HepG2 (cell line): ENCODE results near the gene ITGA2. TPM values are rescaled to one million over a fixed set of nuclear protein-coding genes. Genes with fewer than 3 reads are reported as not detected.

Experiments used
- ARNT ChIP-seq: fragments of 450-650 bp; IDR thresholded peaks from 2 replicates; pipeline ENCODE4 v1.6.1; 2017
- ARNTL ChIP-seq: sonication (generic); formaldehyde crosslinking; IDR thresholded peaks from 2 replicates; pipeline ENCODE4 v1.4.0; 2020; ENCODE audit warnings: mild to moderate bottlenecking, missing genetic modification reagents
- HOXA9 ChIP-seq: sonication (generic); formaldehyde crosslinking; IDR thresholded peaks from 2 replicates; pipeline ENCODE4 v1.8.1; 2022; ENCODE audit warnings: missing genetic modification reagents, mild to moderate bottlenecking, moderate library complexity, borderline replicate concordance
- ISL2 ChIP-seq: sonication (generic); formaldehyde crosslinking; IDR thresholded peaks from 2 replicates; pipeline ENCODE4 v1.5.0; 2020; ENCODE audit warnings: missing genetic modification reagents
- KLF6 ChIP-seq: IDR thresholded peaks from 2 replicates; pipeline ENCODE4 v1.8.0; 2016; ENCODE audit warnings: missing biosample characterization, missing genetic modification reagents
- TEAD3 ChIP-seq: optimal IDR thresholded peaks from 2 replicates; pipeline ENCODE3; 2016; ENCODE audit warnings: borderline replicate concordance
- ZC3H4 ChIP-seq: sonication (generic); formaldehyde crosslinking; IDR thresholded peaks from 2 replicates; pipeline ENCODE4 v1.4.0; 2020; ENCODE audit warnings: missing genetic modification reagents, borderline replicate concordance
- ZNF749 ChIP-seq: sonication (generic); formaldehyde crosslinking; IDR thresholded peaks from 2 replicates; pipeline ENCODE4 v1.8.0; 2022; ENCODE audit warnings: mild to moderate bottlenecking, missing genetic modification reagents, moderate library complexity, borderline replicate concordance
- polyA plus RNA-seq, 8 experiments: library from polyadenylated mRNA; depleted of rRNA in 3 of 8; stranded (reverse) in 7 of 8; unstranded in 1 of 8; fragments of >200 nt; fragmentation: Illumina TruSeq in 4 of 8; extraction: Trizol in 4 of 8; gene quantifications; 2 replicates each; pipeline versions ENCODE4 v1.2.1 to v1.2.3, GENCODE V29; 2011 to 2016; ENCODE audit warnings: low read depth in 4 of 8, missing spikeins in 1 of 8, mixed read lengths in 1 of 8; ENCODE audit not compliant: insufficient read depth in 1 of 8
- total RNA-seq, 5 experiments: library from RNA; depleted of rRNA; stranded (reverse); fragments of >200 nt; fragmentation: Illumina TruSeq; extraction: Trizol; gene quantifications; 2 replicates each; pipeline ENCODE4 v1.2.3, GENCODE V29; 2016; ENCODE audit warnings: low read depth in 1 of 5
- TF ChIP-seq, protein P1 (sequence below): IDR thresholded peaks from 2 replicates; pipeline ENCODE4 v1.6.1; 2016; ENCODE audit warnings: low read depth
- TF ChIP-seq, protein P2 (sequence below), 2 experiments: fragments of 450-650 bp in 1 of 2; sonication (generic) in 1 of 2; formaldehyde crosslinking in 1 of 2; IDR thresholded peaks; 2 replicates each; pipeline versions ENCODE4 v1.6.1 to v1.8.0; 2016 to 2022; ENCODE audit warnings: antibody characterized with exemption in 1 of 2, mild to moderate bottlenecking in 1 of 2, missing genetic modification reagents in 1 of 2
- TF ChIP-seq, protein P3 (sequence below): sonication (generic); formaldehyde crosslinking; IDR thresholded peaks from 2 replicates; pipeline ENCODE4 v1.5.1; 2020; ENCODE audit warnings: missing genetic modification reagents, mild to moderate bottlenecking, borderline replicate concordance

ITGA2 gene
- total and polyA plus RNA-seq, 2 of the 13 experiments (the other 11 are each of a cell fraction or from before 2014, with no cell fraction given): 15.8 to 58.3 TPM

DNA sequence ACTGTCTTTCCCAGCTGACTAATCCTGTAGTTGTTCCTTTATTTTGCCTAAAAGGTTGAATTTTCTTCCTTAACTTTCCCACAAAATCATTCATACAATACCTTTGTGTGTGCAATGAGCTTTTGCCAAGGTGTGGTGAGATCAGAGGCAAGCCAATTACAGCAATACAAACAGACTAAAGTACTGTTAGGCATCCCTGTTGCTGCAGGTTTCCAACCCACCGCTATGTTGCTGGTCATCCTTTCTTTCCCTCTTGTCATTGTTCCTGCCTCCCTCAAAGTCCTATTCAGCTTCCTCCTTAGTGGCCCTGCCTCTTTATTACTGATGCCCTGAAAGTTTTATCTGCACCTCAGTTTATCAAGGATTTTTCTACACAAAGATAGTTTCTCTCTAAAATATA lies 22.1 kb downstream of the ITGA2 start (continued):
- TF ChIP-seq ZC3H4 (CRISPR knock-in tag) (no peak), TEAD3 (CRISPR knock-in tag) (no peak), ARNTL (CRISPR knock-in tag) (no peak), ISL2 (0 out of 2 replicates have a peak, but pooled peaks have one; percentile 16), HOXA9 (no peak), ZNF749 (CRISPR knock-in tag) (no peak), KLF6 (no peak), ARNT (no peak)
- TF ChIP-seq, protein P1, sequence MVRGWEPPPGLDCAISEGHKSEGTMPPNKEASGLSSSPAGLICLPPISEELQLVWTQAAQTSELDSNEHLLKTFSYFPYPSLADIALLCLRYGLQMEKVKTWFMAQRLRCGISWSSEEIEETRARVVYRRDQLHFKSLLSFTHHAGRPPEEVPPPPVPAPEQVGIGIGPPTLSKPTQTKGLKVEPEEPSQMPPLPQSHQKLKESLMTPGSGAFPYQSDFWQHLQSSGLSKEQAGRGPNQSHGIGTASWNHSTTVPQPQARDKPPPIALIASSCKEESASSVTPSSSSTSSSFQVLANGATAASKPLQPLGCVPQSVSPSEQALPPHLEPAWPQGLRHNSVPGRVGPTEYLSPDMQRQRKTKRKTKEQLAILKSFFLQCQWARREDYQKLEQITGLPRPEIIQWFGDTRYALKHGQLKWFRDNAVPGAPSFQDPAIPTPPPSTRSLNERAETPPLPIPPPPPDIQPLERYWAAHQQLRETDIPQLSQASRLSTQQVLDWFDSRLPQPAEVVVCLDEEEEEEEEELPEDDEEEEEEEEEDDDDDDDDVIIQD (CRISPR knock-in tag): no peak
- TF ChIP-seq, protein P2, sequence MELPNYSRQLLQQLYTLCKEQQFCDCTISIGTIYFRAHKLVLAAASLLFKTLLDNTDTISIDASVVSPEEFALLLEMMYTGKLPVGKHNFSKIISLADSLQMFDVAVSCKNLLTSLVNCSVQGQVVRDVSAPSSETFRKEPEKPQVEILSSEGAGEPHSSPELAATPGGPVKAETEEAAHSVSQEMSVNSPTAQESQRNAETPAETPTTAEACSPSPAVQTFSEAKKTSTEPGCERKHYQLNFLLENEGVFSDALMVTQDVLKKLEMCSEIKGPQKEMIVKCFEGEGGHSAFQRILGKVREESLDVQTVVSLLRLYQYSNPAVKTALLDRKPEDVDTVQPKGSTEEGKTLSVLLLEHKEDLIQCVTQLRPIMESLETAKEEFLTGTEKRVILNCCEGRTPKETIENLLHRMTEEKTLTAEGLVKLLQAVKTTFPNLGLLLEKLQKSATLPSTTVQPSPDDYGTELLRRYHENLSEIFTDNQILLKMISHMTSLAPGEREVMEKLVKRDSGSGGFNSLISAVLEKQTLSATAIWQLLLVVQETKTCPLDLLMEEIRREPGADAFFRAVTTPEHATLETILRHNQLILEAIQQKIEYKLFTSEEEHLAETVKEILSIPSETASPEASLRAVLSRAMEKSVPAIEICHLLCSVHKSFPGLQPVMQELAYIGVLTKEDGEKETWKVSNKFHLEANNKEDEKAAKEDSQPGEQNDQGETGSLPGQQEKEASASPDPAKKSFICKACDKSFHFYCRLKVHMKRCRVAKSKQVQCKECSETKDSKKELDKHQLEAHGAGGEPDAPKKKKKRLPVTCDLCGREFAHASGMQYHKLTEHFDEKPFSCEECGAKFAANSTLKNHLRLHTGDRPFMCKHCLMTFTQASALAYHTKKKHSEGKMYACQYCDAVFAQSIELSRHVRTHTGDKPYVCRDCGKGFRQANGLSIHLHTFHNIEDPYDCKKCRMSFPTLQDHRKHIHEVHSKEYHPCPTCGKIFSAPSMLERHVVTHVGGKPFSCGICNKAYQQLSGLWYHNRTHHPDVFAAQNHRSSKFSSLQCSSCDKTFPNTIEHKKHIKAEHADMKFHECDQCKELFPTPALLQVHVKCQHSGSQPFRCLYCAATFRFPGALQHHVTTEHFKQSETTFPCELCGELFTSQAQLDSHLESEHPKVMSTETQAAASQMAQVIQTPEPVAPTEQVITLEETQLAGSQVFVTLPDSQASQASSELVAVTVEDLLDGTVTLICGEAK (IDR thresholded peaks at IDR 0.05): no peak
- TF ChIP-seq, protein P2 (CRISPR knock-in tag; IDR thresholded peaks at IDR 0.05): no peak
- TF ChIP-seq, protein P3, sequence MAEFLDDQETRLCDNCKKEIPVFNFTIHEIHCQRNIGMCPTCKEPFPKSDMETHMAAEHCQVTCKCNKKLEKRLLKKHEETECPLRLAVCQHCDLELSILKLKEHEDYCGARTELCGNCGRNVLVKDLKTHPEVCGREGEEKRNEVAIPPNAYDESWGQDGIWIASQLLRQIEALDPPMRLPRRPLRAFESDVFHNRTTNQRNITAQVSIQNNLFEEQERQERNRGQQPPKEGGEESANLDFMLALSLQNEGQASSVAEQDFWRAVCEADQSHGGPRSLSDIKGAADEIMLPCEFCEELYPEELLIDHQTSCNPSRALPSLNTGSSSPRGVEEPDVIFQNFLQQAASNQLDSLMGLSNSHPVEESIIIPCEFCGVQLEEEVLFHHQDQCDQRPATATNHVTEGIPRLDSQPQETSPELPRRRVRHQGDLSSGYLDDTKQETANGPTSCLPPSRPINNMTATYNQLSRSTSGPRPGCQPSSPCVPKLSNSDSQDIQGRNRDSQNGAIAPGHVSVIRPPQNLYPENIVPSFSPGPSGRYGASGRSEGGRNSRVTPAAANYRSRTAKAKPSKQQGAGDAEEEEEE (CRISPR knock-in tag): no peak
- TF ChIP-seq, all 625 proteins: peak for 5
